GM23338 (cell line): ENCODE measurements around the gene CYB5RL. TPM values are rescaled to one million over a fixed set of nuclear protein-coding genes. Genes with fewer than 3 reads are reported as not detected.

Experiments used
- ATAC-seq: fragments of 200-7000 bp; cut with Tn5 transposase; 3 replicates; pipeline ENCODE4 v1.9.1; 2020
- DNase-seq: peaks from one replicate; pipeline ENCODE4 v3.0.0-alpha.2; 2015; ENCODE audit warnings: low spot score
- H2AFZ ChIP-seq: fragments of 200-600 bp; sonication (generic); 2 replicates; pipeline ENCODE4 v1.8.0; 2016; ENCODE audit warnings: antibody characterized with exemption, mild to moderate bottlenecking, moderate library complexity
- H3F3A ChIP-seq: fragments of 200-600 bp; sonication (generic); replicated peaks from 2 replicates; pipeline ENCODE4 v1.8.0; 2017; ENCODE audit warnings: antibody characterized with exemption, mixed run types, low read depth
- H3K27ac ChIP-seq: fragments of 200-600 bp; sonication (generic); 2 replicates; pipeline ENCODE4 v1.6.1; 2016; ENCODE audit warnings: low read depth
- H3K27me3 ChIP-seq: fragments of 200-600 bp; sonication (generic); 2 replicates; pipeline ENCODE4 v1.8.0; 2016; ENCODE audit warnings: mild to moderate bottlenecking, mixed run types, moderate library complexity; ENCODE audit not compliant: insufficient read depth
- H3K36me3 ChIP-seq: fragments of 200-600 bp; sonication (generic); 2 replicates; pipeline ENCODE4 v1.8.0; 2016; ENCODE audit warnings: mild to moderate bottlenecking; ENCODE audit not compliant: insufficient read depth
- H3K4me1 ChIP-seq: fragments of 200-600 bp; sonication (generic); 2 replicates; pipeline ENCODE4 v1.8.0; 2016; ENCODE audit warnings: mild to moderate bottlenecking, moderate library complexity; ENCODE audit not compliant: insufficient read depth
- H3K4me2 ChIP-seq: fragments of 200-600 bp; sonication (generic); 2 replicates; pipeline ENCODE4 v1.7.1; 2017; ENCODE audit warnings: mixed run types
- H3K4me3 ChIP-seq: fragments of 200-600 bp; sonication (generic); 2 replicates; pipeline ENCODE4 v1.6.1; 2016; ENCODE audit warnings: mixed run types
- H3K79me2 ChIP-seq: fragments of 200-600 bp; sonication (generic); replicated peaks from 2 replicates; pipeline ENCODE4 v1.8.0; 2017; ENCODE audit warnings: mild to moderate bottlenecking; ENCODE audit not compliant: insufficient read depth
- H3K9me2 ChIP-seq: fragments of 200-600 bp; sonication (generic); 2 replicates; pipeline ENCODE4 v1.8.0; 2017; ENCODE audit not compliant: insufficient read depth
- H4K20me1 ChIP-seq: fragments of 200-600 bp; sonication (generic); replicated peaks from 2 replicates; pipeline ENCODE4 v1.8.0; 2017; ENCODE audit warnings: mild to moderate bottlenecking; ENCODE audit not compliant: insufficient read depth
- H3K27ac Mint-ChIP-seq: 2 replicates; pipeline ENCODE4 v1.8.0; 2020; ENCODE audit warnings: inconsistent platforms, mild to moderate bottlenecking, moderate library complexity, mixed read lengths
- H3K27me3 Mint-ChIP-seq: 3 replicates; pipeline ENCODE4 v1.8.0; 2022; ENCODE audit warnings: low read depth, mild to moderate bottlenecking, moderate library complexity, mixed read lengths, inconsistent platforms; ENCODE audit not compliant: insufficient read depth, poor library complexity
- H3K36me3 Mint-ChIP-seq: 3 replicates; pipeline ENCODE4 v1.8.0; 2021; ENCODE audit warnings: low read depth, mild to moderate bottlenecking, inconsistent platforms, moderate library complexity, mixed read lengths
- H3K4me1 Mint-ChIP-seq: 3 replicates; pipeline ENCODE4 v1.8.0; 2020; ENCODE audit warnings: mild to moderate bottlenecking, inconsistent platforms, mixed read lengths
- H3K4me3 Mint-ChIP-seq: 3 replicates; pipeline ENCODE4 v1.8.0; 2021; ENCODE audit warnings: moderate library complexity, mild to moderate bottlenecking, inconsistent platforms, mixed read lengths
- H3K9me3 Mint-ChIP-seq: 3 replicates; pipeline ENCODE4 v1.8.0; 2020; ENCODE audit warnings: moderate library complexity, mild to moderate bottlenecking, inconsistent platforms, mixed read lengths
- CREB1 ChIP-seq: fragments of 250-450 bp; sonication (Bioruptor Pico); IDR thresholded peaks from 2 replicates; pipeline ENCODE4 v1.5.0; 2020; ENCODE audit warnings: low read depth, mild to moderate bottlenecking, moderate library complexity
- EZH2 ChIP-seq: fragments of 200-600 bp; sonication (generic); IDR thresholded peaks from one replicate; pipeline ENCODE4 v1.8.0; 2017; ENCODE audit warnings: antibody characterized with exemption, mild to moderate bottlenecking, low read depth; ENCODE audit not compliant: unreplicated experiment
- EZH2phosphoT487 ChIP-seq: fragments of 200-600 bp; sonication (generic); IDR thresholded peaks from one replicate; pipeline ENCODE4 v1.8.1; 2018; ENCODE audit warnings: antibody characterized with exemption; ENCODE audit not compliant: unreplicated experiment
- JUNB ChIP-seq: IDR thresholded peaks from one replicate; pipeline ENCODE4 v1.6.1; 2016; ENCODE audit warnings: antibody characterized with exemption; ENCODE audit not compliant: unreplicated experiment
- NANOG ChIP-seq: IDR thresholded peaks from 2 replicates; pipeline ENCODE4 v1.6.1; 2016; ENCODE audit warnings: antibody characterized with exemption, borderline replicate concordance
- POLR2AphosphoS5 ChIP-seq: IDR thresholded peaks from 2 replicates; pipeline ENCODE4 v1.6.1; 2016; ENCODE audit warnings: antibody characterized with exemption, low read depth
- STAT1 ChIP-seq: IDR thresholded peaks from one replicate; pipeline ENCODE4 v1.6.1; 2016; ENCODE audit warnings: antibody characterized with exemption; ENCODE audit not compliant: unreplicated experiment
- ZNF114 ChIP-seq: fragments of 250-450 bp; sonication (Bioruptor Pico); IDR thresholded peaks from 2 replicates; pipeline ENCODE4 v1.5.0; 2020; ENCODE audit warnings: mild to moderate bottlenecking, moderate library complexity
- ZNF331 ChIP-seq: fragments of 250-450 bp; sonication (Bioruptor Pico); IDR thresholded peaks from 2 replicates; pipeline ENCODE4 v1.5.0; 2020; ENCODE audit warnings: low read depth, mild to moderate bottlenecking, moderate library complexity
- polyA plus RNA-seq: library from polyadenylated mRNA; unstranded; fragments of >200 nt; fragmentation: Nextera tagmentation; extraction: Ambion mirVana; gene quantifications from 2 replicates; pipeline ENCODE4 v1.2.1, GENCODE V29; 2016
- total RNA-seq: library from RNA; depleted of rRNA; stranded (reverse); fragments of >200 nt; shearing (Covaris generic); gene quantifications from 2 replicates; pipeline ENCODE4 v1.2.3, GENCODE V29; 2014
- TF ChIP-seq, protein P1 (sequence below), 2 experiments: fragments of 200-600 bp in 1 of 2; sonication (generic) in 1 of 2; conservative IDR thresholded peaks; 2 replicates each; pipeline versions ENCODE4 v1.5.1 to v1.6.1; 2016 to 2017; ENCODE audit warnings: antibody characterized with exemption in 2 of 2, low read depth in 2 of 2, mild to moderate bottlenecking in 2 of 2, moderate library complexity in 1 of 2
- TF ChIP-seq, protein P2 (sequence below): IDR thresholded peaks from 2 replicates; pipeline ENCODE4 v1.6.1; 2016; ENCODE audit warnings: antibody characterized with exemption
- TF ChIP-seq, protein P3 (sequence below): IDR thresholded peaks from one replicate; pipeline ENCODE4 v1.6.1; 2018; ENCODE audit warnings: antibody characterized with exemption; ENCODE audit not compliant: unreplicated experiment
- TF ChIP-seq, protein P4 (sequence below): fragments of 250-450 bp; sonication (Bioruptor Pico); IDR thresholded peaks from 2 replicates; pipeline ENCODE4 v1.5.0; 2020; ENCODE audit warnings: mild to moderate bottlenecking, moderate library complexity

Gene CYB5RL
- total and polyA plus RNA-seq, 2 experiments from 2014 or later = 5.9 to 11.5 TPM

DNA sequence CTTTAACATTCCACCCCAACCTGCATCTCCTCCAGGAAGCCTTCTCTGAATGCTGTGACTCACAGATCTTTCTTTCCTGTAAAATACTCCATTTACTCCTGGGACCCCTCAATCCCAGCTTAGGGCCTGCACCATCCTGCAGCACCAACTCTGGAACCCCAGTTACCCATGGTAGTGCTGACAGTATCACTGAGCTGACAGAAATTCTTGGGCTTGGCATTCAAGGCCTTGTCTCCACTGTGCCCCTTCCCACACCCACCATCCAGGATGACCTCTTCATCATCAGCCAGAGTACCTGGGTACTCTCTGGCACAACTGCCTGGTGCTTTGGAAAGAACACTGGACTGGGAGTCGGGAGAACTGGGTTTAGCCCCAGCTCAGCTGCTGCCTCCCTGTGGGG is 8.3 kb downstream of the CYB5RL start:
- Mint-ChIP-seq H3K36me3 (peaks cover 9% of the 10 kb centered on the region), H3K9me3 (no peaks in the 10 kb centered on the region)
- H3K27ac ChIP-seq = no peak overlapping the region

More for the DNA sequence above, 8.3 kb downstream of the CYB5RL start:
- H3F3A ChIP-seq = no peaks in the 10 kb centered on the region
- no peak overlapping the region for H2AFZ ChIP-seq
- H3K27ac Mint-ChIP-seq = no peak overlapping the region
- H3K27me3 Mint-ChIP-seq = peaks cover 4% of the 10 kb centered on the region
- no peaks in the 10 kb centered on the region for H3K4me1 ChIP-seq
- no peak for ATAC-seq
- H3K4me1 Mint-ChIP-seq = no peaks in the 10 kb centered on the region
- no peaks in the 10 kb centered on the region for H4K20me1 ChIP-seq
- TF ChIP-seq, protein P1, sequence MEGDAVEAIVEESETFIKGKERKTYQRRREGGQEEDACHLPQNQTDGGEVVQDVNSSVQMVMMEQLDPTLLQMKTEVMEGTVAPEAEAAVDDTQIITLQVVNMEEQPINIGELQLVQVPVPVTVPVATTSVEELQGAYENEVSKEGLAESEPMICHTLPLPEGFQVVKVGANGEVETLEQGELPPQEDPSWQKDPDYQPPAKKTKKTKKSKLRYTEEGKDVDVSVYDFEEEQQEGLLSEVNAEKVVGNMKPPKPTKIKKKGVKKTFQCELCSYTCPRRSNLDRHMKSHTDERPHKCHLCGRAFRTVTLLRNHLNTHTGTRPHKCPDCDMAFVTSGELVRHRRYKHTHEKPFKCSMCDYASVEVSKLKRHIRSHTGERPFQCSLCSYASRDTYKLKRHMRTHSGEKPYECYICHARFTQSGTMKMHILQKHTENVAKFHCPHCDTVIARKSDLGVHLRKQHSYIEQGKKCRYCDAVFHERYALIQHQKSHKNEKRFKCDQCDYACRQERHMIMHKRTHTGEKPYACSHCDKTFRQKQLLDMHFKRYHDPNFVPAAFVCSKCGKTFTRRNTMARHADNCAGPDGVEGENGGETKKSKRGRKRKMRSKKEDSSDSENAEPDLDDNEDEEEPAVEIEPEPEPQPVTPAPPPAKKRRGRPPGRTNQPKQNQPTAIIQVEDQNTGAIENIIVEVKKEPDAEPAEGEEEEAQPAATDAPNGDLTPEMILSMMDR (conservative IDR thresholded peaks at IDR 0.05; ENCODE audit: low read depth in 2 of 2) = no peak
- TF ChIP-seq POLR2AphosphoS5 (no peak), ZNF114 (CRISPR knock-in tag) (no peak), EZH2 (no peak), JUNB (no peak), STAT1 (no peak), EZH2phosphoT487 (no peak), ZNF331 (no peak), NANOG (no peak), CREB1 (CRISPR knock-in tag) (no peak)
- TF ChIP-seq, protein P2, sequence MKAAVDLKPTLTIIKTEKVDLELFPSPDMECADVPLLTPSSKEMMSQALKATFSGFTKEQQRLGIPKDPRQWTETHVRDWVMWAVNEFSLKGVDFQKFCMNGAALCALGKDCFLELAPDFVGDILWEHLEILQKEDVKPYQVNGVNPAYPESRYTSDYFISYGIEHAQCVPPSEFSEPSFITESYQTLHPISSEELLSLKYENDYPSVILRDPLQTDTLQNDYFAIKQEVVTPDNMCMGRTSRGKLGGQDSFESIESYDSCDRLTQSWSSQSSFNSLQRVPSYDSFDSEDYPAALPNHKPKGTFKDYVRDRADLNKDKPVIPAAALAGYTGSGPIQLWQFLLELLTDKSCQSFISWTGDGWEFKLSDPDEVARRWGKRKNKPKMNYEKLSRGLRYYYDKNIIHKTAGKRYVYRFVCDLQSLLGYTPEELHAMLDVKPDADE = no peak
- TF ChIP-seq, protein P3, sequence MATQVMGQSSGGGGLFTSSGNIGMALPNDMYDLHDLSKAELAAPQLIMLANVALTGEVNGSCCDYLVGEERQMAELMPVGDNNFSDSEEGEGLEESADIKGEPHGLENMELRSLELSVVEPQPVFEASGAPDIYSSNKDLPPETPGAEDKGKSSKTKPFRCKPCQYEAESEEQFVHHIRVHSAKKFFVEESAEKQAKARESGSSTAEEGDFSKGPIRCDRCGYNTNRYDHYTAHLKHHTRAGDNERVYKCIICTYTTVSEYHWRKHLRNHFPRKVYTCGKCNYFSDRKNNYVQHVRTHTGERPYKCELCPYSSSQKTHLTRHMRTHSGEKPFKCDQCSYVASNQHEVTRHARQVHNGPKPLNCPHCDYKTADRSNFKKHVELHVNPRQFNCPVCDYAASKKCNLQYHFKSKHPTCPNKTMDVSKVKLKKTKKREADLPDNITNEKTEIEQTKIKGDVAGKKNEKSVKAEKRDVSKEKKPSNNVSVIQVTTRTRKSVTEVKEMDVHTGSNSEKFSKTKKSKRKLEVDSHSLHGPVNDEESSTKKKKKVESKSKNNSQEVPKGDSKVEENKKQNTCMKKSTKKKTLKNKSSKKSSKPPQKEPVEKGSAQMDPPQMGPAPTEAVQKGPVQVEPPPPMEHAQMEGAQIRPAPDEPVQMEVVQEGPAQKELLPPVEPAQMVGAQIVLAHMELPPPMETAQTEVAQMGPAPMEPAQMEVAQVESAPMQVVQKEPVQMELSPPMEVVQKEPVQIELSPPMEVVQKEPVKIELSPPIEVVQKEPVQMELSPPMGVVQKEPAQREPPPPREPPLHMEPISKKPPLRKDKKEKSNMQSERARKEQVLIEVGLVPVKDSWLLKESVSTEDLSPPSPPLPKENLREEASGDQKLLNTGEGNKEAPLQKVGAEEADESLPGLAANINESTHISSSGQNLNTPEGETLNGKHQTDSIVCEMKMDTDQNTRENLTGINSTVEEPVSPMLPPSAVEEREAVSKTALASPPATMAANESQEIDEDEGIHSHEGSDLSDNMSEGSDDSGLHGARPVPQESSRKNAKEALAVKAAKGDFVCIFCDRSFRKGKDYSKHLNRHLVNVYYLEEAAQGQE = no peak
- TF ChIP-seq, protein P4, sequence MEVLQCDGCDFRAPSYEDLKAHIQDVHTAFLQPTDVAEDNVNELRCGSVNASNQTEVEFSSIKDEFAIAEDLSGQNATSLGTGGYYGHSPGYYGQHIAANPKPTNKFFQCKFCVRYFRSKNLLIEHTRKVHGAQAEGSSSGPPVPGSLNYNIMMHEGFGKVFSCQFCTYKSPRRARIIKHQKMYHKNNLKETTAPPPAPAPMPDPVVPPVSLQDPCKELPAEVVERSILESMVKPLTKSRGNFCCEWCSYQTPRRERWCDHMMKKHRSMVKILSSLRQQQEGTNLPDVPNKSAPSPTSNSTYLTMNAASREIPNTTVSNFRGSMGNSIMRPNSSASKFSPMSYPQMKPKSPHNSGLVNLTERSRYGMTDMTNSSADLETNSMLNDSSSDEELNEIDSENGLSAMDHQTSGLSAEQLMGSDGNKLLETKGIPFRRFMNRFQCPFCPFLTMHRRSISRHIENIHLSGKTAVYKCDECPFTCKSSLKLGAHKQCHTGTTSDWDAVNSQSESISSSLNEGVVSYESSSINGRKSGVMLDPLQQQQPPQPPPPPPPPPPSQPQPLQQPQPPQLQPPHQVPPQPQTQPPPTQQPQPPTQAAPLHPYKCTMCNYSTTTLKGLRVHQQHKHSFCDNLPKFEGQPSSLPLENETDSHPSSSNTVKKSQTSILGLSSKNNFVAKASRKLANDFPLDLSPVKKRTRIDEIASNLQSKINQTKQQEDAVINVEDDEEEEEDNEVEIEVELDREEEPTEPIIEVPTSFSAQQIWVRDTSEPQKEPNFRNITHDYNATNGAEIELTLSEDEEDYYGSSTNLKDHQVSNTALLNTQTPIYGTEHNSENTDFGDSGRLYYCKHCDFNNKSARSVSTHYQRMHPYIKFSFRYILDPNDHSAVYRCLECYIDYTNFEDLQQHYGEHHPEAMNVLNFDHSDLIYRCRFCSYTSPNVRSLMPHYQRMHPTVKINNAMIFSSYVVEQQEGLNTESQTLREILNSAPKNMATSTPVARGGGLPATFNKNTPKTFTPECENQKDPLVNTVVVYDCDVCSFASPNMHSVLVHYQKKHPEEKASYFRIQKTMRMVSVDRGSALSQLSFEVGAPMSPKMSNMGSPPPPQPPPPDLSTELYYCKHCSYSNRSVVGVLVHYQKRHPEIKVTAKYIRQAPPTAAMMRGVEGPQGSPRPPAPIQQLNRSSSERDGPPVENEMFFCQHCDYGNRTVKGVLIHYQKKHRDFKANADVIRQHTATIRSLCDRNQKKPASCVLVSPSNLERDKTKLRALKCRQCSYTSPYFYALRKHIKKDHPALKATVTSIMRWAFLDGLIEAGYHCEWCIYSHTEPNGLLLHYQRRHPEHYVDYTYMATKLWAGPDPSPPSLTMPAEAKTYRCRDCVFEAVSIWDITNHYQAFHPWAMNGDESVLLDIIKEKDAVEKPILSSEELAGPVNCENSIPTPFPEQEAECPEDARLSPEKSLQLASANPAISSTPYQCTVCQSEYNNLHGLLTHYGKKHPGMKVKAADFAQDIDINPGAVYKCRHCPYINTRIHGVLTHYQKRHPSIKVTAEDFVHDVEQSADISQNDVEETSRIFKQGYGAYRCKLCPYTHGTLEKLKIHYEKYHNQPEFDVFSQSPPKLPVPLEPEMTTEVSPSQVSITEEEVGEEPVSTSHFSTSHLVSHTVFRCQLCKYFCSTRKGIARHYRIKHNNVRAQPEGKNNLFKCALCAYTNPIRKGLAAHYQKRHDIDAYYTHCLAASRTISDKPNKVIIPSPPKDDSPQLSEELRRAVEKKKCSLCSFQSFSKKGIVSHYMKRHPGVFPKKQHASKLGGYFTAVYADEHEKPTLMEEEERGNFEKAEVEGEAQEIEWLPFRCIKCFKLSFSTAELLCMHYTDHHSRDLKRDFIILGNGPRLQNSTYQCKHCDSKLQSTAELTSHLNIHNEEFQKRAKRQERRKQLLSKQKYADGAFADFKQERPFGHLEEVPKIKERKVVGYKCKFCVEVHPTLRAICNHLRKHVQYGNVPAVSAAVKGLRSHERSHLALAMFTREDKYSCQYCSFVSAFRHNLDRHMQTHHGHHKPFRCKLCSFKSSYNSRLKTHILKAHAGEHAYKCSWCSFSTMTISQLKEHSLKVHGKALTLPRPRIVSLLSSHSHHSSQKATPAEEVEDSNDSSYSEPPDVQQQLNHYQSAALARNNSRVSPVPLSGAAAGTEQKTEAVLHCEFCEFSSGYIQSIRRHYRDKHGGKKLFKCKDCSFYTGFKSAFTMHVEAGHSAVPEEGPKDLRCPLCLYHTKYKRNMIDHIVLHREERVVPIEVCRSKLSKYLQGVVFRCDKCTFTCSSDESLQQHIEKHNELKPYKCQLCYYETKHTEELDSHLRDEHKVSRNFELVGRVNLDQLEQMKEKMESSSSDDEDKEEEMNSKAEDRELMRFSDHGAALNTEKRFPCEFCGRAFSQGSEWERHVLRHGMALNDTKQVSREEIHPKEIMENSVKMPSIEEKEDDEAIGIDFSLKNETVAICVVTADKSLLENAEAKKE (CRISPR knock-in tag) = no peak
- H3K4me2 ChIP-seq = no peak overlapping the region
- H3K27me3 ChIP-seq = no peaks in the 10 kb centered on the region
- no peak for DNase-seq
- H3K4me3 Mint-ChIP-seq = no peak overlapping the region
- no peaks in the 10 kb centered on the region for H3K79me2 ChIP-seq
- no peaks in the 10 kb centered on the region for H3K9me2 ChIP-seq
- no peak overlapping the region for H3K4me3 ChIP-seq
- no peaks in the 10 kb centered on the region for H3K36me3 ChIP-seq
